HG03521 (cell line): Measurements from ENCODE around the gene XBP1.
A peak's percentile ranks its signal among the peaks of the same experiment; 100 is the strongest.
"Not testable (repeated sequence)": the region's sequence is repeated elsewhere in the genome, so short reads cannot be mapped to it uniquely, and the experiment has no call there.

Source experiments
- ATAC-seq: cut with Tn5 transposase; IDR thresholded peaks from one replicate; pipeline ENCODE4 v1.9.1; 2021; ENCODE audit warnings: mild to moderate bottlenecking, moderate library complexity; ENCODE audit not compliant: unreplicated experiment

The XBP1 gene

DNA sequence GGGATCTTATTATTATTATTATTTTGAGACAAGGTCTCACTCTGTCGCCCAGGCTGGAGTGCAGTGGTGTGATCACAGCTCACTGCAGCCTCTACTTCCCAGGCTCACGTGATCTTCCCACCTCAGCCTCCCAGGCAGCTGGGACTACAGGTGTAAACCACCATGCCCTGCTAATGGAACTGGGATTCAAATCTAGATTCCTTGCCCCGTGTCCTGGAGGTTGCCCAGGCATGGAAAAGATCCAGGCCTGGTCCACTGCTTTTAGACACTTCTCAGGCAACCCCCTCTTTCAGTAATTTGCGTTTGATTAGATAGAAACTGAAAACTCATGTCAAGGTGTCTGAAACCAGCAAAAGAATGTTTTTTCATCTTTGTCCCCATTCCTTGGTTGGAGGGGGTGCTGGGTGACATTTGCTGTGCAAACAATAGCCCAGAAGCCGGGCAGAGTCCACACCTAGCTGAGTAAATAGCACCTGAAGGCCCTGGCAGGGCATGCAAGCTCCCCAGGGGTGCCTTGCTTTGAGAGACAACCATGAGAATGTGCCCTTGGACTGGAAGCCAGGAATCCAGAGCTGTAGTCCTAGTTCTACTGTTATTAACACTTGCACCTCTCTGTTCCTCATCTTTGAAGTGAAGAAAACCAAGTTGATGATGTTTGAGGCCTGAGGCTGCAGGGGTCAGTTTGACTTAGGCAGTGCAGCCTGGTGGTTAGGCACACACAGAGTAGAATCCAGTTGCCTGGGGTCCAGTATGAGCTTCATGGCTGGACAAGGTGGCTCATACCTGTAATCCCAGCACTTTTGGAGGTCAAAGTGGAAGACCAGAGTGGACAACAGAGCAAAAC lies 19.1 kb upstream of the XBP1 start:
- ATAC-seq, result no peak

DNA sequence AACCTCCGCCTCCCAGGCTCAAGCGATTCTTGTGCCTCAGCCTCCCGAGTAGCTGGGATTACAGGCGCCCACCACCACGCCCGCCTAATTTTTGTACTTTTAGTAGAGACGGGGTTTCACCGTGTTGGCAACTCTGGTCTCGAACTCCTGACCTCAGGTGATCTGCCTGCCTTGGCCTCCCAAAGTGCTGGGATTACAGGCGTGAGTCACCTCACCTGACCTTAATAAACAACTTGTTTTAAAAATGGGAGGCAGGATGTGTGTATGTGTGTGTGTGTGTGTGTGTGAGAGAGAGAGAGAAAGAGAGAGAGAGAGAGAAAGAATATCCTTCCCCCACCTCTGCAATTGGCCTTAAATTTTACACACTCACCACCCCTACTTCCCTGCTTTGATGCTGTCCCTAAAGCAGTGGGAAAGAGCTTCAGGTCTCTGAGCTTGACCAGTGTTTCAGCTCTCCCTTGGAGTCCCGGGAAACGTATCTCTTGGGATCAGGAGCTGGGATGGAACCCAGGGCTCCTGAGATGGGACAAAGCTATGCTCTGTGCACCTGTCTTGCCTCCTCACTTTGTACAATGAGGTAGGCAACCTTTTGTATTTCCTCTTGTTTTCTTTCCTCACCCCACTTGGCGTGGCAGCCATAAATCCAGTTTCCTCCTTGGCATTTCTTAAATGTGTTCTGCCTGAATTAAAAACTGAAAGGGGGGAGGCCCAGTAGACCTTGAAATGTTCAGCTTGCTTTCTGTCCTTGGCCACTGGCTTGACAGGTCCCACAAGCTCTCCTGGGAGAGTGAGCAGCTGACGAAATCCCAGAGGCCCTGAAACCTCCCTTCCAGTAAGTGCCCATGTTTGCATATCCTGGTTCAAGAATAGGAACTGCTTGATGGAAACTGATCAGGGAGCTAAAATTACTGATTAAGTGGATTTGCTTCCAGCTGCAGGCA lies 17.8 kb upstream of the XBP1 start:
- ATAC-seq, result no peak

- ATAC-seq, result no peak
Observed at GRCh38 chr22:28817064-28817463, 16.7 kb upstream of the XBP1 start.

DNA sequence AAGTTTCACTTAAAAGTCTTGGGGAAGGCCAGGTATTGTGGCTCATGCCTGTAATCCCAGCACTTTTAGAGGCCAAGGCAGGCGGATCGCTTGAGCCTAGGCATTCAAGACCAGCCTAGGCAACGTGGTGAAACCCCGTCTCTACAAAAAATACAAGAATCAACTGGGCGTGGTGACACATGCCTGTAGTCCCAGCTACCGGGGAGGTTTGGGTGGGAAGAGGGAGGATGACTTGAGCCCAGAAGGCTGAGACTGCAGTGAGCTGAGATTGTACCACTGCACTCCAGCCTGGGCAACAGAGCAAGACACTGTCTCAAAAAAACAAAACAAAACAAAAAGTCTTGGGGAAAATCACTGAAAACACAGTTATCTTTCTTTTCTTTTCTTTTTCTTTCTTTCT lies 15.4 kb upstream of the XBP1 start:
- no peak for ATAC-seq

DNA sequence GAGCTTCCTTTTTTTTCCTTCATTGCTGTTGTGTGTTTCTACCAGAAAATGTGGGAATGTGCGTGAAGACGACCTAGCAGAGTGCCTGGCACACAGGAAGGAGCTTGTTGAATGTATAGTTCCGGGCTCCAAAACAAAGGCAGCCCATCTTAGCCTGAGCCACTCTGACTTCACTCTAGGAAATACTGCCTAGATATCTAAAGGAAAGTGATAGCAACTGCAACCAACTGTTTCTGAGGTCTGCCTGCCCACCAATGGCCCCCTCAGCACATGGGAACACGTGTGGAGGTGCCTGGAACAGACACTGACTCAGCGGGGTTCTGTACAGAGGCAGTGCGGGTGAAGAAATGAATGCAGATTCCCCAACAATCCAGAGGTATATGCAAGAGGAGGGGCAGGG lies 14.7 kb upstream of the XBP1 start:
- ATAC-seq, result no peak

- no peak for ATAC-seq
Observed at GRCh38 chr22:28813772-28814518, 13.6 kb upstream of the XBP1 start.

- ATAC-seq, result no peak
Observed at GRCh38 chr22:28812516-28812915, 12.1 kb upstream of the XBP1 start.

DNA sequence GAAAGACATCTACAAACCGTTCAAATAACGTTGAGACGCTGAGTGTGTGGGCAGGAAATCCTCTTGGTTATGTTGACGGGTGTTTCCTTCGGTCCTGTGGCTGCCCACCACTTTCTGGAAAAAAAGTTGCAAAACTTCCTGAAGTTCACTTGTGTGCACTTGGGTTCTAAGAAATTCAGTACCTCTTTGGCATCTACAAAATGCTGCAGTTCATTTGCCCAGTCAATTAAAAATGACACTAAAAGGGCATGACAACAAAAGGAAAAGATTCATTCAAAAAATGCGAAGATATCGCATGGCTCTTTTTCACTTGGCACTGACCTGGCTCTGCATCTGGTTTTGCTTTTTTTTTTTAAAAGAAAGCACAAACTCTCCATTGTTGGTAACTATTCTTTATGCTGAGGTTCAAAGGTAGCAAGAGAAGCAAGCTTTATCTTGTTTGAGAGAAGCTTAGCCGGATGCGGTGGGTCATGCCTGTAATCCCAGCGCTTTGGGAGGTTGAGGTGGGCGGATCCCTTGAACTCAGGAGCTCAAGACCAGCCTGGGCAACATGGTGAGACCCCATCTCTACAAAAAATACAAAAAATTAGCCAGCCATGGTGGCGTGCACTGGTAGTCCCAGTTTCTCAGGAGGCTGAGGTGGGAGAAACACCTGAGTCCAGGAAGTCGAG lies 10.6 kb upstream of the XBP1 start:
- ATAC-seq, result no peak

DNA sequence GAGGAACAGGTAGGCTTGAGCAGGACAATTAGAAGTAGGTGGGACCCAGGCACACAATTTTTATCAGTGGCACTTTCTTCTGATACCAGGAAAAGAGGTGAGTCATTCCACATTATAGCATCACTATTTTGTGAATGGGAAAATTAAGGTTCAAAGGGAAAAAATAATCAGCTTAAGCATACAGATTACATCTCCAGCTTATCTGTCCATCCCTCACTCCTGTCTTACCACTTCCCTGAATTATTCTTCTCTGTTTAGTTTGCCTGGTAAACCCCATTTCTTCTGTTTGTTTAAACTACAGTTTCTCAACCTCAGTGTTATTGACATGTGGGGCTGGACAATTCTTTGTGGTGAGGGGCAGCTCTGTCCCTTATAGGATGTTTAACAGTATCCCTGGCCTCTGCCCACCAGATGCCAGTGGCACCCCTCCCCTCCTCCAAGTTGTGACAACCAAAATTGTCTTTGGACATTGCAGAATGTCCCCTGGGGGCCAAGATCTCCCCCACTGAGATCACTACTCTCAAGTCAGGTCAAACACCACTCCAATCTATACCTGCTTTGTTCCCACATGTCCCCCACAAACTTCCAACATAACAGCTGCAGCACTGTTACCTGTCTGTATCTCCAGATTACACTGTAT lies 8.5 kb upstream of the XBP1 start:
- no peak for ATAC-seq

DNA sequence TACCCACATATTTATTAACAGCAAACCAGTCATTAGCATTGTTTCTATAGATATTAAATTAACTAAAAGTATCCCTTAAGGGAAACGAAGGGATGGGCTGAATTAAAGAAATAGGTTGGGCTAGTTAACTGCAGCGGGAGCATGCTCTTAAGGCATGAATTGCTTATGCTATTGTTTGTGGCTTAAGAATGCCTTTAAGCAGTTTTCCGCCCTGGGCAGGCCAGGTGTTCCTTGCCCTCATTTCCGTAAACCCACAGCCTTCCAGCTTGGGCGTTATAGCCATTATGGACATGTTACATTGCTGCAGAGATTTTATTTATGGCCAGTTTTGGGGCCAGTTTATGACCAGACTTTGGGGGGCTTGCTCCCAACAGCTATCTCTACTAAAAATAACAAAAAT lies 5.1 kb upstream of the XBP1 start:
- not testable (repeated sequence) for ATAC-seq

GRCh38 chr22:28802595-28803123 lies 2.3 kb upstream of the XBP1 start:
- ATAC-seq, result no peak

- no peak for ATAC-seq
Observed at GRCh38 chr22:28801845-28802594, 1.7 kb upstream of the XBP1 start.

- peak; percentile 28 for ATAC-seq
Observed at GRCh38 chr22:28799606-28800307, 612 bp downstream of the XBP1 start.

DNA sequence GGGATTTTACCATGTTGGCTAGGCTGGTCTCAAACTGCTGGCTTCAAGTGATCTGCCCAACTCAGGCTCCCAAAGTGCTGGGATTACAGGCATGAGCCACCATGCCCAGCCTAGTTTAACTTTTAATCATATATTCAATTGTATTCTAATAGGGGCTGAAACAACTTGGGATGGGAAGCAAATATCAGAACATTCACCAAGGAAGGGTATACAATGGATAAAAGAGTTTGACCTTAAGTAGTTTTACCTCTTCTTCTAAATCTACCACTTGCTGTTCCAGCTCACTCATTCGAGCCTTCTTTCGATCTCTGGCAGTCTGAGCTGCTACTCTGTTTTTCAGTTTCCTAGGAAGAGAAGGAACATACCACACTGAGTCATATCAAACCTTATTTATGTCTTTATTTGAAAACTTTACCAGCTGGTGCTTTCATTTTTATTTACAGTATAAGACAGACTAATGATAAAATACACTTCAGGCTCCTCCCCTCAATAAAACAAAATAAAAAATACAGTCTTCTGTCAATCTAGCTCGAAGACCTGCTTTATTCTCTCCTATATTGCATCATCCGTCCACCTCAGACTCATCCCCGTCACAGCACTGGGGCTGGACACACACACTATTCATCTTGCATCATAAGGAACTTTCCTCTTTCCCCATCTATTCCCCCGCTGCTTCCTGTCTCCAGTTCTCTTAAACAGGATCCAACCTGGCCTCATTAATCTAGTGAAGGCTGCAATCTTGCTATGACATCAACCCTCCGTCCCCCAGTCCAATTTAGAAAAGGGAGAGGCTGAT lies 1.4 kb downstream of the XBP1 start:
- ATAC-seq, result no peak

DNA sequence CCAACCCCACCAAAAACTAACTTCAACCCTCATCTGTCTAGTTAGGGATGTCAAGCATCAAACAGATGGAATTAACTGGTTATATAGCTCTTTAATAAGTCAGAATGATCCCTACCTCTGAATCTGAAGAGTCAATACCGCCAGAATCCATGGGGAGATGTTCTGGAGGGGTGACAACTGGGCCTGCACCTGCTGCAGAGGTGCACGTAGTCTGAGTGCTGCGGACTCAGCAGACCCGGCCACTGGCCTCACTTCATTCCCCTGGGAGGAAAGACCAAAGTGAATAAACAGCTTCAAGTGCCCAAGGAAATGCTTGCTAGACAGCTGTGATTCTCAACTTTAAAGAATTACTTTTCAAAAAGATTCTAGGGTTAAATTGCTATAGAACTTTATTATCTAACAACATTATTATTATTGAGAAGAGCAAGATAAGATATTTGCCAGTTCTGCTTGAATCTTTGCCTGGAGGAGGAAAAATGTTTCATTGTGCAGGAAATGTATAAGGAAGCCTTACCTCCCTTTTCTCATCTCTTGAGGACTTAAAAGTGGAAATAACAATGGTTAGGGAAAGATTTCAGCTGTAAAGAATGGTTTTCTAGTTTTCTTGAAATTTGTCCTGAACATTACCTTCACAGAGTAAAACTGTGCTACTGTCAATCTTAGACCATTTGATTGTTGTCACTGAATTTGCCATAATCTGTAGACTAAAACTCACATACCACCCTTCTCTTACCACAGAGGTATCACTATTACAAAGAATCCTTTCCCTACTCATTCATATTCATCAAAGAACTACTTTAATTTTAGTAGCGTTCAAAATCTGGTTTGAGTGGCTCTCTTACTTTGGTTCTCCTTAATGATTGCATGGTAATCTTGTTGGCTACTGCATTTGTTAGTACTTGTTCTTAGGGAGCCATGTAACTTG lies 4.2 kb downstream of the XBP1 start:
- no peak for ATAC-seq

GRCh38 chr22:28795071-28795693 lies 5.2 kb downstream of the XBP1 start:
- no peak for ATAC-seq
